Gastrocnemius medialis (tissue), 4 donors: ENCODE results near the gene LIFR. TPM values are rescaled to one million over a fixed set of nuclear protein-coding genes. Genes with fewer than 3 reads are reported as not detected.

Experiments used
- ATAC-seq, 2 donors: fragments of 150-250 bp; one replicate each; pipeline ENCODE4 v1.9.1; 2016
- DNase-seq, 2 donors: peaks; one replicate each; pipeline ENCODE4 v3.0.0-alpha.2; 2019
- H3K27ac ChIP-seq, 4 donors: fragments of 200-600 bp; sonication (generic); 1 replicate in 1 of 4; 2 replicates in 3 of 4; pipeline ENCODE4 v1.5.1; 2016 to 2018; ENCODE audit warnings: mild to moderate bottlenecking in 2 of 4, moderate library complexity in 1 of 4
- H3K27me3 ChIP-seq, 3 donors: fragments of 200-600 bp; sonication (generic) in 2 of 3; 1 replicate in 1 of 3; 2 replicates in 2 of 3; pipeline versions ENCODE4 v1.5.1 to v1.6.0; 2016 to 2019; ENCODE audit warnings: mild to moderate bottlenecking in 1 of 3, moderate library complexity in 1 of 3
- H3K36me3 ChIP-seq, 2 donors: fragments of 200-600 bp; sonication (generic) in 1 of 2; one replicate each; pipeline ENCODE4 v1.5.1; 2017 to 2018
- H3K4me1 ChIP-seq, 2 donors: fragments of 200-600 bp; sonication (generic) in 1 of 2; one replicate each; pipeline ENCODE4 v1.5.1; 2016 to 2017; ENCODE audit warnings: mild to moderate bottlenecking in 2 of 2
- H3K4me3 ChIP-seq, 4 donors: fragments of 200-600 bp; sonication (generic) in 3 of 4; 1 replicate in 1 of 4; 2 replicates in 3 of 4; pipeline ENCODE4 v1.5.1; 2016 to 2019; ENCODE audit warnings: mild to moderate bottlenecking in 2 of 4
- H3K9me3 ChIP-seq, 3 donors: fragments of 200-600 bp; sonication (generic) in 2 of 3; 1 replicate in 1 of 3; 2 replicates in 2 of 3; pipeline ENCODE4 v1.5.1; 2016 to 2019
- CTCF ChIP-seq, 5 experiments: fragments of 450-650 bp in 3 of 5; fragments of 200-600 bp in 2 of 5; sonication (generic) in 2 of 5; IDR thresholded peaks in 4 of 5; conservative IDR thresholded peaks in 1 of 5; 1 replicate in 4 of 5; 2 replicates in 1 of 5; pipeline ENCODE4 v1.5.1; 2016 to 2019; ENCODE audit warnings: antibody characterized with exemption in 5 of 5, mild to moderate bottlenecking in 3 of 5, moderate library complexity in 3 of 5
- POLR2A ChIP-seq, 2 donors: fragments of 450-650 bp; IDR thresholded peaks; one replicate each; pipeline ENCODE4 v1.6.1; 2017; ENCODE audit warnings: antibody characterized with exemption in 2 of 2, mild to moderate bottlenecking in 2 of 2, moderate library complexity in 2 of 2
- in situ Hi-C, 4 donors: fragments of 200-750 bp; cut with MboI; loops; one replicate each; pipeline versions ENCODE4 v1.15.0 to v1.8.0; 2017; ENCODE audit warnings: low sequenced_read_pairs in 4 of 4
- intact Hi-C: fragments of 100-400 bp; cut with DNase I; formaldehyde crosslinking; loops from one replicate; pipeline ENCODE4 v1.15.1; 2023; ENCODE audit warnings: low total_unique reads
- total RNA-seq, 4 donors: library from RNA; depleted of rRNA; stranded (reverse); fragments of >200 nt; gene quantifications; one replicate each; pipeline versions ENCODE4 v1.1.0 to v1.2.3, GENCODE V29; 2016

The LIFR gene
- total RNA-seq, 4 donors from 2014 or later: 80.0 to 233 (median 89.5) TPM

DNA sequence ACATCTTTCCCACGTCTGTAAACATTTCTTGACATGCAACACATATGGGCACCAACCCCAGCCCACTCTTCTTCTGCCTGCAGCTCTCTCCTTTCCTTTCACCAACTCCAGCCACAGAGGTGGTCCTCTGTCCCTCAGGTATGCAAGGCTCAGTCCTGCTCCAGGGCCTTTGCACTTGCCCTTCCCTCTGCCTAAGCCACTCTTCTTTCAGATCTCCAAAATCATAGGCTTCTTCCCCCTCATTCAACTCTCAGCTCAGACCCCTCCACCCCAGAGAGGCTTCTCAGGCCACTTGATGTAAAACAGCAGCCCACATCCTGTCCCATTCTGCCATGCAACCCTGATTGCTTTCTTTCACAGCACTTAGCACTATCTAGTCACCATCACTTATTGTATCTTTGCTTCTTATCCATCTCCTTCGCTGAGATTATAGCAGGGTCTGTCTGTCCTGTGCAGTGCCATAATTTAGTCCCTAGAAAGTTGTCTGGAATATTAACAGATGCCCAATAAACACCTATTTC, 3.4 kb downstream of the LIFR start:
- Histone ChIP-seq H3K36me3 (no peaks in the 10 kb centered on the region), H3K4me1 (peaks cover 39 to 66% of the 10 kb centered on the region in 2 donors), H3K4me3 (peak overlapping the region; percentile 15 to 91 (median 20)), H3K27ac (peak overlapping the region; percentile 16 to 99 (median 50)), H3K9me3 (no peaks in the 10 kb centered on the region), H3K27me3 (no peaks in the 10 kb centered on the region)
- no peak for TF ChIP-seq CTCF (IDR thresholded peaks at IDR 0.05 in 4 of 5, conservative IDR thresholded peaks at IDR 0.05 in 1 of 5)
- DNase-seq (no peak), ATAC-seq (no peak)
- intact Hi-C loops (loop anchor here (5.0 to 10.0 kb wide), 2 partner anchors 254 to 522 kb away; partner anchors contain the start of gene RICTOR), in situ Hi-C loops (loop anchor here in 1 of 4 donors (25.0 kb wide), 1 partner anchor 109 kb away; no protein-coding TSS in a partner anchor)

DNA sequence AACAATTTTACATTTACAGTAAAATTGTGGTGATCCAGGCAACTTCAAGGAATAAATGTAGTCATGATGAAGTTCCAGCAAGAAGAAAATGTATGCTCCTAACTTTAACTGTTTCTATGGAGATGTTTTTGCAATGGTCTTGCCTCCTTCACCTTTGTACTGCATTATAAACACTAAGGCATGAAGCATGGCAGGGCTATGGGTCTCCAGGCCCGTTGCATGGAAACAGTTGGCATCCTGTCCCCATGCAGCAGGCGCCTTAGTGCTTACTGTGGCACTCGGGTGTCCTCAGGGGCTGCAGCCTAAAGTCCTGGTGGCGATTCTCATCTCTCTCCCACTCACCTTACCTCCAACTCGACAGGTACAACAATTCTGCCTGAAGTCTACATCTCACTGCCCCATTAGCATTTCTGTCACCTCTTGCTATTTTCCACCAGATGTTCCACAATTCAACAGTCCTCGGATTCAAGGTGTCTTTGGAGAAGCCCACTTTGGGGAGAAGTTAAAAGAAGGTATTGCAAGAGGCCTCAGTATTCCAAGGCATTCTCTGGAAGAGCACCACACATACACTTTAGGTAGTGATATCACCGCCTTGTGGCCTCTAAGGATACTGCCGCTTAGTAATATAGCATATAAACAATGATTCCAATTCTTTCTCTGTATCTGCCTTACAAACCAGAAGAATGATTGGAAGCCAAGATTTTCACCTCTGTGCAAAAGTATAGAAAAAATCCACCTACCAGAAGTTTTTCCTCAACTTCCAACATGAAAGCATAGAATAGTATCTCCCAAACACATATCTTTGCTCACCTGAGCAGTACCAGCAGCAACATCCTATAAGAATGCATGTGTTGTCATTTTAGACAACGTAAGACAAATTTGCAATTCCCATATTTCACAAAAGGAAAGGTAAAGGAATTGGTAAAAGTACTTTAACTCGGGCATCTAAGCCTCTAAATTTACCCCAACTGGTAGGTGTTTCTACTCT, 5.1 kb downstream of the LIFR start:
- H3K36me3 ChIP-seq: no peaks in the 10 kb centered on the region
- intact Hi-C loops: loop anchor here (1.0 to 10.0 kb wide), 3 partner anchors 110 to 523 kb away; partner anchors contain the start of gene RICTOR
- DNase-seq (no peak), ATAC-seq (peak in 1 of 2 donors; percentile 50)
- H3K4me1 ChIP-seq: peaks cover 57 to 77% of the 10 kb centered on the region in 2 donors
- in situ Hi-C loops: loop anchor here in 1 of 4 donors (25.0 kb wide), 1 partner anchor 111 kb away; no protein-coding TSS in a partner anchor
- peak overlapping the region; percentile 16 to 99 (median 50) for H3K27ac ChIP-seq
- TF ChIP-seq POLR2A (IDR thresholded peaks at IDR 0.05) (no peak), CTCF (IDR thresholded peaks at IDR 0.05 in 4 of 5, conservative IDR thresholded peaks at IDR 0.05 in 1 of 5) (peak; percentile 56 to 64 (median 62))
- no peaks in the 10 kb centered on the region for H3K9me3 ChIP-seq
- peak overlapping the region; percentile 0 to 91 (median 19) for H3K4me3 ChIP-seq
- H3K27me3 ChIP-seq: no peaks in the 10 kb centered on the region

GRCh38 chr5:38548064-38548759, 8.2 kb downstream of the LIFR start:
- no peak for DNase-seq
- peak overlapping the region in 1 of 4 donors; percentile 23 for H3K4me3 ChIP-seq
- H3K27me3 ChIP-seq: no peaks in the 10 kb centered on the region
- H3K27ac ChIP-seq: peak overlapping the region; percentile 54 to 70 (median 66)
- peak; percentile 73 to 79 for ATAC-seq
- TF ChIP-seq POLR2A (IDR thresholded peaks at IDR 0.05): no peak
- TF ChIP-seq CTCF (IDR thresholded peaks at IDR 0.05 in 4 of 5, conservative IDR thresholded peaks at IDR 0.05 in 1 of 5): no peak
- H3K9me3 ChIP-seq: no peaks in the 10 kb centered on the region
- no peaks in the 10 kb centered on the region for H3K36me3 ChIP-seq
- H3K4me1 ChIP-seq: peaks cover 75 to 83% of the 10 kb centered on the region in 2 donors
- intact Hi-C loops (loop anchor here (10.0 kb wide), 1 partner anchor 383 kb away; no protein-coding TSS in a partner anchor), in situ Hi-C loops (loop anchor here in 2 of 4 donors (10.0 kb wide), 3 partner anchors 103 to 257 kb away; no protein-coding TSS in a partner anchor)

DNA sequence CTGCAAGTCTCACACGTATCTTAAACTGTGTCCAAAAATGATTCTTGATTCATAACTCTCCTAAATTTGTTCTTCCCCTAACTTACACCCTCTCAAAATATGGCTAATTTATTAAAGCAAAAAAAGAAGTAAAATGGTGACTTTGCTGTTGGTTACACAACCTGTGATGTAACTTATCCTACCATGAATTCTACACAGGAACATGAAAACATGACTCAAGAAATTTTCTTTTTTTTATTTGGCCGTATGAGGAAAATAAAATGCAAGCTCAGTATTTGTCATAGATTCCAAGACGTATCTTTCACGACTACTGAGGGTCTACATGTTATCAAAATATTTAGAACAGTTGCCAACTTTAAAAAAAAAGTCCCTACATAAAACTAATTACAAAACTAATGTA, 9.2 kb downstream of the LIFR start:
- no peak for DNase-seq
- intact Hi-C loops (loop anchor here (10.0 kb wide), 1 partner anchor 382 kb away; no protein-coding TSS in a partner anchor), in situ Hi-C loops (loop anchor here in 2 of 4 donors (10.0 kb wide), 3 partner anchors 102 to 258 kb away; no protein-coding TSS in a partner anchor)
- TF ChIP-seq CTCF (IDR thresholded peaks at IDR 0.05 in 4 of 5, conservative IDR thresholded peaks at IDR 0.05 in 1 of 5) (no peak), POLR2A (IDR thresholded peaks at IDR 0.05) (no peak)
- no peaks in the 10 kb centered on the region for H3K9me3 ChIP-seq
- H3K4me1 ChIP-seq: peaks cover 76 to 81% of the 10 kb centered on the region in 2 donors
- H3K27ac ChIP-seq: peak overlapping the region; percentile 54 to 70 (median 66)
- H3K4me3 ChIP-seq: no peak overlapping the region
- no peaks in the 10 kb centered on the region for H3K27me3 ChIP-seq
- no peaks in the 10 kb centered on the region for H3K36me3 ChIP-seq
- no peak for ATAC-seq
